GM08714 (cell line): Measurements from ENCODE around the gene TJP1.
"Not testable (repeated sequence)": the region's sequence is repeated elsewhere in the genome, so short reads cannot be mapped to it uniquely, and the experiment has no call there.

Experiments used
- H3K4me3 ChIP-seq: fragments of 200-500 bp; sonication (Bioruptor generic); 2 replicates; pipeline ENCODE4 v1.5.1; 2014; ENCODE audit warnings: mild to moderate bottlenecking, low read length, inconsistent platforms
- ZNF274 ChIP-seq: IDR thresholded peaks from 2 replicates; pipeline ENCODE4 v1.6.1; 2012; ENCODE audit warnings: mild to moderate bottlenecking, low read depth, low read length

The TJP1 gene

GRCh38 chr15:29675791-29676301 is 146.4 kb downstream of the TJP1 start:
- H3K4me3 ChIP-seq, result no peak overlapping the region
- TF ChIP-seq ZNF274, result no peak

DNA sequence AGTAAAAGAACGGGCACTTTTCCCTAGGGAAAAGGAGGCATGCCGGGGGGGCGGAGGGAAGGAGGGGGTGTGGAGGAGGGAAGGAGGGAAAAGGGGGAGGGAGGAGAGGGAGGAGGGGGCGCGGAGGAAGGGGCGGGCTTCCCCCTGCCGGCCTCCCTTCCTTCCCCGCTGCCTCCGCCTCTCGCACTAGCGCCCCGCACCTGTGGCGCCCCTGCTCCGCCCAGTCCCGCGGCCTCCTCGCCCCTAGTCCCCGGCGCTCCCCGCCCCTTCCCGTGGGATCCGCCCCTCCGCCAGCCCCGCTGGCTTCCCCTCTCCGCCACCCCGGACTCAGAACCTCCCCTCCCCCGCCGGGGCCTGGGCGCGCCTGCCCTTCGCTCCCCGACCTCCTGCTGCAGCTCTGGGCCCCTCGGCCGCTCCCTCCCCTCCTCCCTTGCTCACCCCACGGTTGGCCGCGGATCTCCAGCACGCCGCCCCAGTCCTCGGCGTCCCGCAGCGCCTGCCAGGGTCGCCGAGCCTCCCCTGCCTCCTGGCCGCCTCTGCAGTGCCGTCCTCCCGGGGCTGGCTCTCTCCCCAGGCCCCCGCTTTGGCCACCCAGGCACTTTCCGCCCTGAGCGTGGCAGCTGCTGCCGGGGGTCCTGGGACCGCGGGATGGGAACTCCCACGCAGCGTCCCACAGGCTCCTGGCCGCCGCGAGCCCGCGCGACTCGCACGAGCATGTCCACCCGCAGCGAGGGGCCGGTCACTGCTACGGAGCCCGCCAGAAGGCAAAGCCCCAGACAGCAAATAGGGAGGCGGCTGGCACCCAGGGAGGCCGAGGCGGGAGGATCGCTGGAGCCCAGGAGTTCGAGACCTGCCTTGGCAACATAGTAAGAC is 147.4 kb downstream of the TJP1 start:
- H3K4me3 ChIP-seq, result no peak overlapping the region
- TF ChIP-seq ZNF274, result no peak

- H3K4me3 ChIP-seq, result no peak overlapping the region
- no peak for TF ChIP-seq ZNF274
Observed at GRCh38 chr15:29672923-29673809, 149.1 kb downstream of the TJP1 start.

GRCh38 chr15:29672446-29672845 is 149.8 kb downstream of the TJP1 start:
- TF ChIP-seq ZNF274, result no peak
- H3K4me3 ChIP-seq, result no peak overlapping the region

DNA sequence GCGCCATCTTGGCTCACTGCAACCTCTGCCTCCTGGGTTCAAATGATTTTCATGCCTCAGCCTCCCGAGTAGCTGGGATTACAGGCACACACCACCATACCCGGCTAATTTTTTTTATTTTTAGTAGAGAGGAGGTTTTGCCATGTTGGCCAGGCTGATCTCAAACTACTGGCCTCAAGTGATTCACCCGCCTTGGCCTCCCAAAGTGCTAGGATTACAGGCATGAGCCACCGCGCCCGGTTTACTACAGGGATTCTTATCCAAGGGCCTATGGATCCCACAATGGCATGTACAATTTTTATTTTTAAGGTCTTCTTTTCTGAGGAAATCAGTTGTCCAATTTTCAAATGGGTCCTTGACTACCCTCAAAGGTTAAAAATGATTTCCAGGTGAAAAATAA is 150.2 kb downstream of the TJP1 start:
- H3K4me3 ChIP-seq, result not testable (repeated sequence)

DNA sequence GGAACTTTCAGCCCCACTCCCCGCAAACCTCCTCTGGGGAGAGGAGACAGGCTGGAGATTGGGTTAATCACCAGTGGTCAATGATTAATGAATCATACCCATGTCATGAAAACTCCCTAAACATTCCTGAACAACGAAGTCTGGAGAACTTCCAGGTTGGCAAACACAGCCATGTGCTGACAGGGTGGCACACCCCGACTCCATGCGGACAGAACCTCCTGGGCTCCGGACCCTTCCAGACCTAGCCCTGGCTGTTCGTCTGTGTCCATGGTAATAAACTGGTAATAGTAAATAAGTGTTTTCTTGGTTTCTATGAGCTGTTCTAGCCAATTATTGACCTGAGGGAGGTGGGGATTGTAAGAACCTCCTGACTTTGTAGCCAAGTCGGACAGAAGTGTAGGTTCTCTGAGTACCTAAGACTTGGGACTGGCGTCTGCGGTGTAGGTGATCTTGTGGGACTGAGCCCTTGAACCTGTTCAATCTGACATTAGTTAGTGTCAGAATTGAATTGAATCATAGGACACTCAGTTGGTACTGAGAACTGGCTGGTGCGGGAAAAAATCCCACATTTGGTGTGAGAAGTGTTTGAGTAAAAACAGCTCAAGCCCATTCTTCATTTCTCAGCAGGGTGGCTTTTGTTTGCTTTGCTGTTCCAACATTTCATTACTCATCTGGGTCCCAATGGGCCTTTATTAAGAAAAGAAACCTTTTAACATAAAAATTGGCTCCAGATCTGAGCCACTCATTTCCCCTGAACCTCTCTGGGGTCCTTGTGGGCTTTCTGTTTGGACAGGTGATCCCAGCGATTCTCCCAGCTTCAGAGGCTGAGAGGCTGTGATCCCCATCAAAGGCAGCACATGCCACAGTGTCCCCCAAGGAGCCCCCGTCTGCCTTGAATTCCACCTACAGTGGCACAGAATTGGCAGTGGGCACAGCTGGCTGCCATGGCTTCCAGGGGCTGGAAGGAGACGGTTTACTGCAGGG is 151.0 kb downstream of the TJP1 start:
- TF ChIP-seq ZNF274, result no peak
- no peak overlapping the region for H3K4me3 ChIP-seq

DNA sequence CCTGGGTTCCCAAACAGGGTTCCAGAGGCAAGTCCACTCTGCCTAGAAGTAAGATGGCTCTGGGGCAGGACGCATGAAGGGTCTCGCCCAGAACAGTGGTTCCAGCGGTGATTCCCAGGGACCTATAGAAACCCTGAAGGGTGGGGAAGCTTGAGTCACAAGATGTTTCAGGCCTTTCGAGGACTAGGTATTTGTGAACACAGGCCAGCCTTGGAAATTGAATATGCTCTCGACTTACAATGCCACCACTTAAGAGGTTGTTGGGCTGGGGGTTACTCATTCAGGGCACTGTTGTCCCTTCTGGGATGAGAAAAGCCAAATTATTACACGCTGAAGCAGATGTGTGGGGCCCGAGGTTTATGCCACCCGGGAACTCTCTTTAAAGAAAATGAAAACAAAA is 152.0 kb downstream of the TJP1 start:
- TF ChIP-seq ZNF274, result no peak
- H3K4me3 ChIP-seq, result no peak overlapping the region

GRCh38 chr15:29669823-29670222 is 152.4 kb downstream of the TJP1 start:
- no peak overlapping the region for H3K4me3 ChIP-seq
- TF ChIP-seq ZNF274, result no peak

DNA sequence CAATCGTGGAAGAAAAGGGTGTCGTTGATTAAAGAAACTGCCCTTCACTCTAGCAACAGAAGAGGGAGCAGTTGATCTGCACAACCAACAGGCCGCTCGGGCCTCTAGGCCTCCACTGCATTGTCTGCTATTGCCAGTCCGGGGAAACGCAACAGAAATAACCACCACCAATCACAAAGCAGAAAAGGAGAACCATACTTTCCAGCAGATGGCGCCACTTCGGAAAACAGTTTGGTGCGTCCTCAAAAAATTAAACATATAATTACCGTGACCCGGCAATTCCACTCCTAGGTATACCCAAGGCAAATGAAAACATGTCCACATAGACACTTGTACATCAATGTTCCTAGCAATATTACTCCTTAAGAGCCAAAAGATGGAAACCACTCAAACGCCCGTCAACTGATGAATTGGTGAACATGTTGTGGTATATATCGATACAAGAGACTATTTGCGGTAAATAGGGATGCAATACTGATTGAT is 154.1 kb downstream of the TJP1 start:
- no peak overlapping the region for H3K4me3 ChIP-seq

GRCh38 chr15:29666241-29666640 is 156.0 kb downstream of the TJP1 start:
- TF ChIP-seq ZNF274, result no peak

More for the DNA sequence above, 154.1 kb downstream of the TJP1 start:
- no peak for TF ChIP-seq ZNF274

GRCh38 chr15:29665444-29666003 is 156.7 kb downstream of the TJP1 start:
- no peak for TF ChIP-seq ZNF274
- no peak overlapping the region for H3K4me3 ChIP-seq

More at GRCh38 chr15:29666241-29666640, 156.0 kb downstream of the TJP1 start:
- no peak overlapping the region for H3K4me3 ChIP-seq

DNA sequence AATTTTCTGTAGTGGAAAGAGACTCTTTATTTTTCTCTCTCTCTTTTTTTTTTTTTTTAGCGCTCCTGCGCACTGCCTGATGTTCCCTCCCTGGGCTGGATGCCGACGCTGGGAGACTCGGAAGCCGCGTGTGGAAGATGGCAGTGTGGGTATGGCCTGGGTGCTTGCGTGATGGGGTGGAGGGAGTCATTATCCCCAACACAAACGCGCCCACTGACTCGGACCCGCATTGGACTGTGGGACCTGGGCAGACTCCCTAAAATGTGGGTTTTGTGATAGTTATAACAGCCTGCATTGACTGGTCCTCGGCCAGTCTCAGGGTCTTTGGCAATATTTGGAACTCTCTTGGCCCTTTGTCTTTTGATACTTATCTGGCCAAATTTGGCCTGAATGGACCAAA is 157.9 kb downstream of the TJP1 start:
- no peak for TF ChIP-seq ZNF274

DNA sequence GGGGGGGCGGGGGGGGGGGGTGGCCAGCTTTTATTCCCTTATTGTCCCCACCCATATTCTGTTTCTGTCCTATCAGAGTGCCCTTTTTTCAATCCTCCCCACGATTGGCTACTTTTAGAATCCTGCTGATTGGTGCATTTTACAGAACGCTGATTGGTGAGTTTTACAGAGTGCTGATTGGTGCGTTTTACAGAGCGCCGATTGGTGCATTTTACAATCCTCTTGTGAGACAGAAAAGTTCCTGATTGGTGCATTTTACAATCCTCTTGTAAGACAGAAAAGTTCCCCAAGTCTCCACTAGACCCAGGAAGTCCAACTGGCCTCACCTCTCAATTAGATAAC is 164.8 kb downstream of the TJP1 start:
- not testable (repeated sequence) for H3K4me3 ChIP-seq

More for the DNA sequence above, 157.9 kb downstream of the TJP1 start:
- H3K4me3 ChIP-seq, result no peak overlapping the region
